GM12878 (cell line): Measurements from ENCODE around the gene CACNA2D1. TPM values are rescaled to one million over a fixed set of nuclear protein-coding genes. Genes with fewer than 3 reads are reported as not detected.
"Not testable (repeated sequence)": the region's sequence is repeated elsewhere in the genome, so short reads cannot be mapped to it uniquely, and the experiment has no call there.

Experiments used
- ATAC-seq: fragments of 200-7000 bp; cut with Tn5 transposase; 3 replicates; pipeline ENCODE4 v1.9.1; 2020; ENCODE audit warnings: mild to moderate bottlenecking, moderate library complexity
- BruUV-seq: library from RNA; stranded (reverse); fragments of 400-500 nt; replicated peaks from 2 replicates; lab custom pipeline; 2021; lab: Mats Ljungman, UMichigan
- CTCF ChIA-PET: fragments of 300-600 bp; sonication (Branson Sonifier 250); formaldehyde crosslinking; extraction: SDS; loops from one replicate; lab custom pipeline; 2021; ENCODE audit warnings: inconsistent platforms; lab: Yijun Ruan, JAX
- POLR2A ChIA-PET: fragments of 350-600 bp; formaldehyde crosslinking; extraction: SDS; loops from one replicate; lab custom pipeline; 2021; ENCODE audit warnings: inconsistent platforms; lab: Charles Lee
- RAD21 ChIA-PET: fragments of 300-600 bp; sonication (Branson Sonifier 250); formaldehyde crosslinking; loops from one replicate; lab custom pipeline; 2023; ENCODE audit warnings: antibody characterized with exemption; ENCODE audit not compliant: unreplicated experiment; lab: Charles Lee
- SMC1A ChIA-PET: fragments of 300-600 bp; sonication (Branson Sonifier 250); formaldehyde crosslinking; loops from one replicate; lab custom pipeline; 2023; ENCODE audit not compliant: unreplicated experiment, uncharacterized antibody; lab: Charles Lee
- DNase-seq: peaks from one replicate; pipeline ENCODE4 v3.0.0-alpha.2; 2011; ENCODE audit warnings: low read depth, low spot score
- FAIRE-seq: peaks from 3 replicates; lab custom pipeline; 2011; peaks lifted over from hg19 to GRCh38; lab: Jason Lieb, UNC
- H2AFZ ChIP-seq: 2 replicates; pipeline ENCODE4 v1.6.0; 2011; ENCODE audit warnings: low read depth, low read length, control low read depth; ENCODE audit not compliant: control insufficient read depth
- H3K27ac ChIP-seq: 2 replicates; pipeline ENCODE4 v1.5.1; 2011; ENCODE audit warnings: control low read depth; ENCODE audit not compliant: control insufficient read depth, insufficient read depth
- H3K27me3 ChIP-seq, 2 experiments: replicated peaks in 1 of 2; 2 replicates each; pipeline versions ENCODE4 v1.6.0 to v1.6.1; 2011; ENCODE audit warnings: low read length in 1 of 2; ENCODE audit not compliant: control insufficient read depth in 2 of 2, insufficient read depth in 2 of 2
- H3K36me3 ChIP-seq, 2 experiments: 2 replicates each; pipeline ENCODE4 v1.5.1; 2011; ENCODE audit warnings: low read length in 1 of 2; ENCODE audit not compliant: control insufficient read depth in 2 of 2, insufficient read depth in 2 of 2
- H3K4me1 ChIP-seq: 2 replicates; pipeline ENCODE4 v1.6.1; 2011; ENCODE audit warnings: mild to moderate bottlenecking, low read length, moderate library complexity, mixed read lengths; ENCODE audit not compliant: control insufficient read depth, insufficient read depth
- H3K4me2 ChIP-seq: 2 replicates; pipeline ENCODE4 v1.6.0; 2011; ENCODE audit warnings: control low read depth; ENCODE audit not compliant: control insufficient read depth, insufficient read depth
- H3K4me3 ChIP-seq: fragments of 200-600 bp; sonication (generic); 2 replicates; pipeline ENCODE4 v1.5.1; 2016
- H3K79me2 ChIP-seq: 2 replicates; pipeline ENCODE4 v1.6.0; 2011; ENCODE audit warnings: low read length; ENCODE audit not compliant: control insufficient read depth, insufficient read depth
- H3K9ac ChIP-seq: 2 replicates; pipeline ENCODE4 v1.8.0; 2011; ENCODE audit warnings: low read length, control low read depth, mixed read lengths; ENCODE audit not compliant: control insufficient read depth, insufficient read depth
- H3K9me3 ChIP-seq: replicated peaks from 3 replicates; pipeline ENCODE4 v1.5.1; 2011; ENCODE audit warnings: mild to moderate bottlenecking, low read length; ENCODE audit not compliant: control insufficient read depth, insufficient read depth
- H4K20me1 ChIP-seq: 2 replicates; pipeline ENCODE4 v1.6.0; 2011; ENCODE audit not compliant: control insufficient read depth, insufficient read depth
- MTA2 ChIP-seq: fragments of 450-650 bp; IDR thresholded peaks from 2 replicates; pipeline ENCODE4 v1.6.1; 2016; ENCODE audit warnings: low read depth, mild to moderate bottlenecking, moderate library complexity
- ZNF217 ChIP-seq: fragments of 450-650 bp; IDR thresholded peaks from 2 replicates; pipeline ENCODE4 v1.6.1; 2017; ENCODE audit warnings: antibody characterized with exemption, mild to moderate bottlenecking
- whole genome bisulfite sequencing: methylation state at CpG from one replicate; pipeline ENCODE4 v1.1.6; 2016; ENCODE audit warnings: low lambda C conversion rate; ENCODE audit not compliant: insufficient replicate concordance, insufficient coverage; ENCODE audit errors: missing lambda C conversion rate; 5-methylcytosine and 5-hydroxymethylcytosine counted together
- in situ Hi-C: fragments of 300-500 bp; cut with MboI; formaldehyde crosslinking; loops from 9 replicates; pipeline ENCODE4 v1.14.3; 2018; ENCODE audit warnings: mixed read lengths
- intact Hi-C: fragments of 100-400 bp; cut with micrococcal nuclease; formaldehyde crosslinking; loops from one replicate; pipeline ENCODE4 v1.14.2; 2022; ENCODE audit not compliant: unreplicated experiment
- polyA plus RNA-seq, 11 experiments: library from polyadenylated mRNA; depleted of rRNA in 4 of 11; unstranded in 6 of 11; stranded (reverse) in 5 of 11; fragments of >200 nt; fragmentation: Nextera tagmentation in 4 of 11; fragmentation: Illumina TruSeq in 1 of 11; extraction: Ambion mirVana in 4 of 11; extraction: Trizol in 1 of 11; gene quantifications; 1 replicate in 1 of 11; 2 replicates in 10 of 11; pipeline versions ENCODE4 v1.2.1 to v1.2.3, GENCODE V29; 2011 to 2016; ENCODE audit warnings: inconsistent platforms in 2 of 11, missing spikeins in 2 of 11, low read depth in 1 of 11
- total RNA-seq, 4 experiments: library from RNA; depleted of rRNA in 3 of 4; stranded (reverse); fragments of >200 nt in 3 of 4; fragmentation: Illumina TruSeq in 1 of 4; extraction: Trizol in 1 of 4; gene quantifications; 2 replicates each; pipeline versions ENCODE4 v1.2.1 to v1.2.3, GENCODE V29; 2013 to 2021
- TF ChIP-seq, protein P1 (sequence below): fragments of 450-650 bp; IDR thresholded peaks from 2 replicates; pipeline ENCODE4 v1.6.1; 2017; ENCODE audit warnings: mild to moderate bottlenecking
- TF ChIP-seq, protein P2 (sequence below): fragments of 450-650 bp; IDR thresholded peaks from 2 replicates; pipeline ENCODE4 v1.6.1; 2016; ENCODE audit warnings: mild to moderate bottlenecking

Gene CACNA2D1
- total and polyA plus RNA-seq, 10 of the 15 experiments (the other 5 are each of a cell fraction or from before 2014, with no cell fraction given), result 0.14 to 14.8 (median 0.97) TPM

DNA sequence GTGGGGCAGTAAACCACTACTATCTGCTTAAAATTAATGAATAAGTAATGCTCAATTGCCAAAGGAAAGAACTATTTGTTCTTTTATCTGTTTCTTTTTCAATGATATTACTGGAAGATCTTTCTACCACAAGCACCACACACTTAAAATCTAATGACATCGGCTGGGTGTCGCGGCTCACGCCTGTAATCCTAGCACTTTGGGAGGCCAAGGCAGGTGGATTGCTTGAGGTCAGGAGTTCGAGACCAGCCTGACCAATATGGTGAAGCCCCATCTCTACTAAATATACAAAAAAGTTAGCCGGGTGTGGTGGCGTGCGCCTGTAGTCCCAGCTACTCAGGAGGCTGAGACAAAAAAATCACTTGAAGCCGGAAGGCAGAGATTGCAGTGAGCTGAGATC is 10.8 kb downstream of the CACNA2D1 start:
- ChIA-PET SMC1A (interaction anchor here (1.5 to 4.3 kb wide), 4 partner anchors 10 to 83 kb away, joined by 4 to 22 read pairs (median 8); no protein-coding TSS in a partner anchor), CTCF (interaction anchor here (0.8 to 1.4 kb wide), 2 partner anchors 14 to 51 kb away, joined by 3 read pairs; no protein-coding TSS in a partner anchor), RAD21 (interaction anchor here (1.5 to 1.7 kb wide), 3 partner anchors 18 to 198 kb away, joined by 3 to 4 read pairs (median 4); no protein-coding TSS in a partner anchor)
- H3K27me3 ChIP-seq, H3K9me3 ChIP-seq, H3K79me2 ChIP-seq, DNase-seq, BruUV-seq, H3K9ac ChIP-seq, POLR2A ChIA-PET, H3K36me3 ChIP-seq, in situ Hi-C loops, H2AFZ ChIP-seq, H3K4me3 ChIP-seq, H4K20me1 ChIP-seq, FAIRE-seq, H3K4me2 ChIP-seq, ATAC-seq, H3K27ac ChIP-seq, H3K4me1 ChIP-seq: not testable (repeated sequence)
- intact Hi-C loops, result loop anchor here (2.0 kb wide), 1 partner anchor 48 kb away; no protein-coding TSS in a partner anchor
- TF ChIP-seq, protein P1, sequence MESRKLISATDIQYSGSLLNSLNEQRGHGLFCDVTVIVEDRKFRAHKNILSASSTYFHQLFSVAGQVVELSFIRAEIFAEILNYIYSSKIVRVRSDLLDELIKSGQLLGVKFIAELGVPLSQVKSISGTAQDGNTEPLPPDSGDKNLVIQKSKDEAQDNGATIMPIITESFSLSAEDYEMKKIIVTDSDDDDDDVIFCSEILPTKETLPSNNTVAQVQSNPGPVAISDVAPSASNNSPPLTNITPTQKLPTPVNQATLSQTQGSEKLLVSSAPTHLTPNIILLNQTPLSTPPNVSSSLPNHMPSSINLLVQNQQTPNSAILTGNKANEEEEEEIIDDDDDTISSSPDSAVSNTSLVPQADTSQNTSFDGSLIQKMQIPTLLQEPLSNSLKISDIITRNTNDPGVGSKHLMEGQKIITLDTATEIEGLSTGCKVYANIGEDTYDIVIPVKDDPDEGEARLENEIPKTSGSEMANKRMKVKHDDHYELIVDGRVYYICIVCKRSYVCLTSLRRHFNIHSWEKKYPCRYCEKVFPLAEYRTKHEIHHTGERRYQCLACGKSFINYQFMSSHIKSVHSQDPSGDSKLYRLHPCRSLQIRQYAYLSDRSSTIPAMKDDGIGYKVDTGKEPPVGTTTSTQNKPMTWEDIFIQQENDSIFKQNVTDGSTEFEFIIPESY, result peak; percentile 90
- TF ChIP-seq MTA2, result 0 out of 2 replicates have a peak, but pooled peaks have one; percentile 12
- TF ChIP-seq, protein P2, sequence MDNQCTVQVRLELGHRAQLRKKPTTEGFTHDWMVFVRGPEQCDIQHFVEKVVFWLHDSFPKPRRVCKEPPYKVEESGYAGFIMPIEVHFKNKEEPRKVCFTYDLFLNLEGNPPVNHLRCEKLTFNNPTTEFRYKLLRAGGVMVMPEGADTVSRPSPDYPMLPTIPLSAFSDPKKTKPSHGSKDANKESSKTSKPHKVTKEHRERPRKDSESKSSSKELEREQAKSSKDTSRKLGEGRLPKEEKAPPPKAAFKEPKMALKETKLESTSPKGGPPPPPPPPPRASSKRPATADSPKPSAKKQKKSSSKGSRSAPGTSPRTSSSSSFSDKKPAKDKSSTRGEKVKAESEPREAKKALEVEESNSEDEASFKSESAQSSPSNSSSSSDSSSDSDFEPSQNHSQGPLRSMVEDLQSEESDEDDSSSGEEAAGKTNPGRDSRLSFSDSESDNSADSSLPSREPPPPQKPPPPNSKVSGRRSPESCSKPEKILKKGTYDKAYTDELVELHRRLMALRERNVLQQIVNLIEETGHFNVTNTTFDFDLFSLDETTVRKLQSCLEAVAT, result peak; percentile 75
- peak; percentile 30; the same call in 1 of the 2 replicates for TF ChIP-seq ZNF217
- 49% methylated on average over 9 of the region's 9 CpGs for WGBS
